ENCODE data around the gene ATP1A1.

Gene ATP1A1

GRCh38 chr1:116412898-116413297 is 39.9 kb downstream of the ATP1A1 start:
- H3K4me3 ChIP-seq (ENCODE audit: low read depth, low read length), result no peak overlapping the region
- no peak for TF ChIP-seq CTCF (IDR thresholded peaks at IDR 0.05; ENCODE audit: borderline replicate concordance, insufficient read depth, low read depth, low read length)

GRCh38 chr1:116413414-116413813 is 40.4 kb downstream of the ATP1A1 start:
- no peak for TF ChIP-seq CTCF (IDR thresholded peaks at IDR 0.05; ENCODE audit: borderline replicate concordance, insufficient read depth, low read depth, low read length)
- no peak overlapping the region for H3K4me3 ChIP-seq (ENCODE audit: low read depth, low read length)

GRCh38 chr1:116414364-116414763 is 41.3 kb downstream of the ATP1A1 start:
- no peak overlapping the region for H3K4me3 ChIP-seq (ENCODE audit: low read depth, low read length)
- no peak for TF ChIP-seq CTCF (IDR thresholded peaks at IDR 0.05; ENCODE audit: borderline replicate concordance, insufficient read depth, low read depth, low read length)

- no peak for TF ChIP-seq CTCF (IDR thresholded peaks at IDR 0.05; ENCODE audit: borderline replicate concordance, insufficient read depth, low read depth, low read length)
- no peak overlapping the region for H3K4me3 ChIP-seq (ENCODE audit: low read depth, low read length)
These were observed 42.2 kb downstream of the ATP1A1 start for GRCh38 chr1:116415200-116415698.

- H3K4me3 ChIP-seq (ENCODE audit: low read depth, low read length), result no peak overlapping the region
- TF ChIP-seq CTCF (IDR thresholded peaks at IDR 0.05; ENCODE audit: borderline replicate concordance, insufficient read depth, low read depth, low read length), result no peak
These were observed 42.9 kb downstream of the ATP1A1 start for GRCh38 chr1:116415699-116416533.

GRCh38 chr1:116416854-116417513 is 43.9 kb downstream of the ATP1A1 start:
- H3K4me3 ChIP-seq (ENCODE audit: low read depth, low read length), result no peak overlapping the region
- TF ChIP-seq CTCF (IDR thresholded peaks at IDR 0.05; ENCODE audit: borderline replicate concordance, insufficient read depth, low read depth, low read length), result no peak
